Measurements from ENCODE around the gene PLEKHG4B.

PLEKHG4B gene

GRCh38 chr5:191949-192690, 100.2 kb downstream of the PLEKHG4B start:
- Histone ChIP-seq H3F3A (ENCODE audit: insufficient read depth, low read length) (peaks cover 19% of the 10 kb centered on the region), H2AFZ (ENCODE audit: low read length) (no peak overlapping the region; the same call in 1 of the 2 replicates), H3K9me2 (replicated peaks; ENCODE audit: insufficient read depth, low read length) (no peaks in the 10 kb centered on the region), H3K4me3 (ENCODE audit: low read length) (peak overlapping the region; percentile 66), H3K27ac (ENCODE audit: low read length) (peak overlapping the region; percentile 98; the same call in 1 of the 2 replicates), H3K79me2 (ENCODE audit: low read length) (peaks cover 44% of the 10 kb centered on the region), H3K4me1 (ENCODE audit: low read length) (peaks cover 43% of the 10 kb centered on the region), H3K9ac (ENCODE audit: low read length) (peak overlapping the region; percentile 91; the same call in 1 of the 2 replicates), H3K27me3 (replicated peaks; ENCODE audit: insufficient read depth, low read length) (no peaks in the 10 kb centered on the region), H3K9me3 (replicated peaks; ENCODE audit: insufficient read depth, low read length) (no peaks in the 10 kb centered on the region), H3K36me3 (replicated peaks; ENCODE audit: insufficient read depth, low read length) (no peaks in the 10 kb centered on the region; the same call in 1 of the 2 replicates), H3K4me2 (ENCODE audit: low read depth, low read length) (peak overlapping the region; percentile 100), H4K20me1 (ENCODE audit: insufficient read depth, low read length) (no peaks in the 10 kb centered on the region)
- TF ChIP-seq EZH2phosphoT487 (IDR thresholded peaks at IDR 0.05; ENCODE audit: low read length) (no peak), EZH2 (optimal IDR thresholded peaks at IDR 0.05; ENCODE audit: low read depth, low read length) (no peak)
- TF ChIP-seq, protein P1, sequence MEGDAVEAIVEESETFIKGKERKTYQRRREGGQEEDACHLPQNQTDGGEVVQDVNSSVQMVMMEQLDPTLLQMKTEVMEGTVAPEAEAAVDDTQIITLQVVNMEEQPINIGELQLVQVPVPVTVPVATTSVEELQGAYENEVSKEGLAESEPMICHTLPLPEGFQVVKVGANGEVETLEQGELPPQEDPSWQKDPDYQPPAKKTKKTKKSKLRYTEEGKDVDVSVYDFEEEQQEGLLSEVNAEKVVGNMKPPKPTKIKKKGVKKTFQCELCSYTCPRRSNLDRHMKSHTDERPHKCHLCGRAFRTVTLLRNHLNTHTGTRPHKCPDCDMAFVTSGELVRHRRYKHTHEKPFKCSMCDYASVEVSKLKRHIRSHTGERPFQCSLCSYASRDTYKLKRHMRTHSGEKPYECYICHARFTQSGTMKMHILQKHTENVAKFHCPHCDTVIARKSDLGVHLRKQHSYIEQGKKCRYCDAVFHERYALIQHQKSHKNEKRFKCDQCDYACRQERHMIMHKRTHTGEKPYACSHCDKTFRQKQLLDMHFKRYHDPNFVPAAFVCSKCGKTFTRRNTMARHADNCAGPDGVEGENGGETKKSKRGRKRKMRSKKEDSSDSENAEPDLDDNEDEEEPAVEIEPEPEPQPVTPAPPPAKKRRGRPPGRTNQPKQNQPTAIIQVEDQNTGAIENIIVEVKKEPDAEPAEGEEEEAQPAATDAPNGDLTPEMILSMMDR (IDR thresholded peaks at IDR 0.05; ENCODE audit: low read length) = no peak
- DNase-seq = peak; percentile 5

DNA sequence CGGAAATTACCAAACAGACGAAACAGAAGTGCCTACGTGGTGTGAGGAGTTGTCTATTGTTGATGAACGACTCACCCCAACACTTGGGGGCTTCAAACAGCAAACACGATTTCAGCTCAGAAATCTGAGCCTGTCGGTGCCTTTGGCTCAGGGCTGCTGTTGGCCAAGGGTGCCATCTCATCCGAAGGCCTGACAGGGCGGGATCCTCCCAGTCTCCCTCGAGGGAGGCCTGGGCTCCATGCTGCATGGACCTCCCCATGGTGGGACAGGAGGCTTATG, 100.7 kb downstream of the PLEKHG4B start:
- peaks cover 43% of the 10 kb centered on the region for H3K4me1 ChIP-seq (ENCODE audit: low read length)
- no peaks in the 10 kb centered on the region for H3K9me3 ChIP-seq (replicated peaks; ENCODE audit: insufficient read depth, low read length)

GRCh38 chr5:192970-193831, 101.2 kb downstream of the PLEKHG4B start:
- Histone ChIP-seq H3K9ac (ENCODE audit: low read length) (no peak overlapping the region), H3K27ac (ENCODE audit: low read length) (peak overlapping the region; percentile 13; the same call in 1 of the 2 replicates), H2AFZ (ENCODE audit: low read length) (no peak overlapping the region), H3F3A (ENCODE audit: insufficient read depth, low read length) (peaks cover 19% of the 10 kb centered on the region), H3K4me1 (ENCODE audit: low read length) (peaks cover 38% of the 10 kb centered on the region), H3K27me3 (replicated peaks; ENCODE audit: insufficient read depth, low read length) (no peaks in the 10 kb centered on the region), H3K9me3 (replicated peaks; ENCODE audit: insufficient read depth, low read length) (no peaks in the 10 kb centered on the region), H3K4me2 (ENCODE audit: low read depth, low read length) (peak overlapping the region; percentile 100), H3K4me3 (ENCODE audit: low read length) (peak overlapping the region; percentile 66), H3K79me2 (ENCODE audit: low read length) (peaks cover 44% of the 10 kb centered on the region), H3K36me3 (replicated peaks; ENCODE audit: insufficient read depth, low read length) (no peaks in the 10 kb centered on the region; the same call in 1 of the 2 replicates), H3K9me2 (replicated peaks; ENCODE audit: insufficient read depth, low read length) (no peaks in the 10 kb centered on the region), H4K20me1 (ENCODE audit: insufficient read depth, low read length) (no peaks in the 10 kb centered on the region)
- no peak for TF ChIP-seq EZH2phosphoT487 (IDR thresholded peaks at IDR 0.05; ENCODE audit: low read length)
- no peak for DNase-seq

More for the DNA sequence above, 100.7 kb downstream of the PLEKHG4B start:
- H3K9ac ChIP-seq (ENCODE audit: low read length) = no peak overlapping the region
- DNase-seq = peak; percentile 8
- H4K20me1 ChIP-seq (ENCODE audit: insufficient read depth, low read length) = no peaks in the 10 kb centered on the region
- H3K27me3 ChIP-seq (replicated peaks; ENCODE audit: insufficient read depth, low read length) = no peaks in the 10 kb centered on the region
- H3K4me2 ChIP-seq (ENCODE audit: low read depth, low read length) = peak overlapping the region; percentile 100
- H3K9me2 ChIP-seq (replicated peaks; ENCODE audit: insufficient read depth, low read length) = no peaks in the 10 kb centered on the region
- TF ChIP-seq EZH2 (optimal IDR thresholded peaks at IDR 0.05; ENCODE audit: low read depth, low read length) (no peak), EZH2phosphoT487 (IDR thresholded peaks at IDR 0.05; ENCODE audit: low read length) (no peak)
- TF ChIP-seq, protein P1 (IDR thresholded peaks at IDR 0.05; ENCODE audit: low read length) = no peak
- no peak overlapping the region for H2AFZ ChIP-seq (ENCODE audit: low read length)
- H3K79me2 ChIP-seq (ENCODE audit: low read length) = peaks cover 44% of the 10 kb centered on the region
- no peaks in the 10 kb centered on the region; the same call in 1 of the 2 replicates for H3K36me3 ChIP-seq (replicated peaks; ENCODE audit: insufficient read depth, low read length)
- peaks cover 19% of the 10 kb centered on the region for H3F3A ChIP-seq (ENCODE audit: insufficient read depth, low read length)
- peak overlapping the region; percentile 66 for H3K4me3 ChIP-seq (ENCODE audit: low read length)
- H3K27ac ChIP-seq (ENCODE audit: low read length) = peak overlapping the region; percentile 13; the same call in 1 of the 2 replicates

Data from MM.1S (cell line).